MV-4-11 (cell line): ENCODE results near the gene FOXR1.

Experiments used
- DNase-seq: peaks from one replicate; lab custom pipeline; 2025; lab: John Stamatoyannopoulos, UW

Gene FOXR1

GRCh38 chr11:118971646-118972045 lies at the start of gene FOXR1:
TSS of gene FOXR1 (plus strand) at chr11:118971761. CDS start at chr11:118971932, 171 bp downstream.
- no peak for DNase-seq

GRCh38 chr11:118921929-118922744 lies 49.4 kb upstream of the FOXR1 start:
- DNase-seq = no peak

GRCh38 chr11:118922745-118923627 lies 48.6 kb upstream of the FOXR1 start:
- DNase-seq = no peak

GRCh38 chr11:118923721-118924587 lies 47.6 kb upstream of the FOXR1 start:
- DNase-seq = no peak

GRCh38 chr11:118924591-118925585 lies 46.7 kb upstream of the FOXR1 start:
- no peak for DNase-seq

GRCh38 chr11:118927554-118928100 lies 43.9 kb upstream of the FOXR1 start:
- DNase-seq = no peak

- peak; percentile 80 for DNase-seq
Observed at GRCh38 chr11:118928101-118928869, 43.3 kb upstream of the FOXR1 start.

- DNase-seq = no peak
Observed at GRCh38 chr11:118928870-118929500, 42.6 kb upstream of the FOXR1 start.

- DNase-seq = peak; percentile 68
Observed at GRCh38 chr11:118929501-118930093, 42.0 kb upstream of the FOXR1 start.

GRCh38 chr11:118930094-118930712 lies 41.4 kb upstream of the FOXR1 start:
- DNase-seq = peak; percentile 54

GRCh38 chr11:118931571-118931970 lies 40.0 kb upstream of the FOXR1 start:
- DNase-seq = no peak

- no peak for DNase-seq
Observed at GRCh38 chr11:118933486-118933885, 38.1 kb upstream of the FOXR1 start.

- DNase-seq = no peak
Observed at GRCh38 chr11:118935376-118935775, 36.2 kb upstream of the FOXR1 start.

- no peak for DNase-seq
Observed at GRCh38 chr11:118938491-118939403, 32.8 kb upstream of the FOXR1 start.

- DNase-seq = no peak
Observed at GRCh38 chr11:118939404-118939915, 32.1 kb upstream of the FOXR1 start.

GRCh38 chr11:118939953-118940598 lies 31.5 kb upstream of the FOXR1 start:
- DNase-seq = peak; percentile 44
